H1 (cell line): ENCODE measurements around the gene MEF2C. TPM values are rescaled to one million over a fixed set of nuclear protein-coding genes. Genes with fewer than 3 reads are reported as not detected.

ENCODE experiments used
- CTCF ChIA-PET: fragments of 300-600 bp; sonication (Branson Sonifier 250); formaldehyde crosslinking; loops from one replicate; lab custom pipeline; 2021; ENCODE audit not compliant: partially characterized antibody; lab: Charles Lee
- POLR2A ChIA-PET: fragments of 300-600 bp; sonication (Branson Sonifier 250); formaldehyde crosslinking; loops from one replicate; lab custom pipeline; 2021; ENCODE audit warnings: inconsistent platforms; ENCODE audit not compliant: partially characterized antibody; lab: Charles Lee
- DNase-seq, 2 experiments: peaks; one replicate each; pipeline versions ENCODE4 v3.0.0 to v3.0.0-alpha.2; 2010 to 2022; ENCODE audit warnings: low spot score in 2 of 2, low read depth in 1 of 2, mixed read lengths in 1 of 2
- FAIRE-seq: peaks from 2 replicates; lab custom pipeline; 2011; peaks lifted over from hg19 to GRCh38; lab: Jason Lieb, UNC
- H2AFZ ChIP-seq: 2 replicates; pipeline ENCODE4 v1.8.1; 2012; ENCODE audit warnings: low read length, inconsistent platforms
- H2AK5ac ChIP-seq: 2 replicates; pipeline ENCODE4 v1.6.1; 2013; ENCODE audit warnings: low read depth, low read length
- H2BK120ac ChIP-seq: replicated peaks from 2 replicates; pipeline ENCODE3; 2013; ENCODE audit warnings: low read depth, low read length, inconsistent platforms
- H2BK12ac ChIP-seq: 2 replicates; pipeline ENCODE4 v1.6.1; 2013; ENCODE audit warnings: low read depth, low read length
- H2BK15ac ChIP-seq: 2 replicates; pipeline ENCODE4 v1.6.1; 2013; ENCODE audit warnings: low read length
- H2BK20ac ChIP-seq: 2 replicates; pipeline ENCODE4 v1.6.1; 2013; ENCODE audit warnings: low read length
- H2BK5ac ChIP-seq: 2 replicates; pipeline ENCODE4 v1.6.1; 2013; ENCODE audit warnings: low read depth, low read length
- H3K14ac ChIP-seq: 2 replicates; pipeline ENCODE4 v1.6.1; 2013; ENCODE audit warnings: inconsistent platforms; ENCODE audit not compliant: insufficient read length
- H3K18ac ChIP-seq: 2 replicates; pipeline ENCODE4 v1.6.1; 2013; ENCODE audit warnings: low read length; ENCODE audit errors: extremely low read depth
- H3K23ac ChIP-seq: 2 replicates; pipeline ENCODE4 v1.6.1; 2013; ENCODE audit warnings: inconsistent platforms; ENCODE audit not compliant: insufficient read length
- H3K23me2 ChIP-seq: 2 replicates; pipeline ENCODE4 v1.6.1; 2013; ENCODE audit warnings: low read depth, low read length
- H3K27ac ChIP-seq: 2 replicates; pipeline ENCODE4 v1.6.1; 2011; ENCODE audit warnings: low read depth, low read length, inconsistent platforms
- H3K27me3 ChIP-seq, 4 experiments: replicated peaks in 1 of 4; 1 replicate in 1 of 4; 2 replicates in 3 of 4; pipeline versions ENCODE4 v1.6.1 to v1.8.1; 2011 to 2013; ENCODE audit warnings: low read length in 3 of 4, mild to moderate bottlenecking in 3 of 4, inconsistent platforms in 2 of 4, mixed read lengths in 2 of 4, moderate library complexity in 1 of 4; ENCODE audit not compliant: control insufficient read depth in 3 of 4, insufficient read depth in 3 of 4; ENCODE audit errors: extremely low read depth in 1 of 4
- H3K36me3 ChIP-seq, 4 experiments: 2 replicates each; pipeline versions ENCODE4 v1.6.1 to v1.8.1; 2011 to 2013; ENCODE audit warnings: mild to moderate bottlenecking in 4 of 4, low read length in 3 of 4, moderate library complexity in 2 of 4, control low read depth in 1 of 4, inconsistent platforms in 1 of 4; ENCODE audit not compliant: insufficient read depth in 4 of 4, control insufficient read depth in 2 of 4
- H3K4ac ChIP-seq: replicated peaks from 2 replicates; pipeline ENCODE3; 2013; ENCODE audit warnings: low read length, low read depth, mixed read lengths, inconsistent platforms; ENCODE audit not compliant: insufficient read length
- H3K4me1 ChIP-seq, 4 experiments: replicated peaks in 1 of 4; 1 replicate in 1 of 4; 2 replicates in 3 of 4; pipeline versions ENCODE4 v1.6.1 to v1.8.1; 2011 to 2013; ENCODE audit warnings: low read length in 3 of 4, inconsistent platforms in 2 of 4, mixed read lengths in 1 of 4; ENCODE audit not compliant: insufficient read depth in 4 of 4, control insufficient read depth in 3 of 4
- H3K4me2 ChIP-seq, 2 experiments: 2 replicates each; pipeline versions ENCODE4 v1.6.1 to v1.8.1; 2011 to 2013; ENCODE audit warnings: low read depth in 2 of 2, low read length in 2 of 2, control low read depth in 1 of 2, inconsistent platforms in 1 of 2, mild to moderate bottlenecking in 1 of 2; ENCODE audit not compliant: insufficient read depth in 1 of 2
- H3K4me3 ChIP-seq, 4 experiments: fragments of 200-600, 300-600 bp in 1 of 4; sonication (generic), shearing (Covaris generic), sonication (Bioruptor Twin) in 1 of 4; 2 replicates each; pipeline versions ENCODE4 v1.5.1 to v1.8.1; 2011 to 2016; ENCODE audit warnings: low read length in 4 of 4, low read depth in 3 of 4, control low read depth in 2 of 4, inconsistent platforms in 2 of 4, mild to moderate bottlenecking in 2 of 4, mixed read lengths in 1 of 4, moderate library complexity in 1 of 4; ENCODE audit not compliant: insufficient read depth in 2 of 4; ENCODE audit errors: extremely low read depth in 1 of 4
- H3K56ac ChIP-seq: replicated peaks from 2 replicates; pipeline ENCODE3; 2013; ENCODE audit warnings: low read depth, mild to moderate bottlenecking, mixed read lengths, low read length, inconsistent platforms; ENCODE audit not compliant: insufficient read length
- H3K79me1 ChIP-seq: 2 replicates; pipeline ENCODE4 v1.6.1; 2013; ENCODE audit warnings: low read depth, low read length, control low read depth
- H3K79me2 ChIP-seq, 2 experiments: 2 replicates each; pipeline versions ENCODE4 v1.6.1 to v1.8.1; 2012 to 2013; ENCODE audit warnings: low read length in 2 of 2, mild to moderate bottlenecking in 2 of 2, inconsistent platforms in 1 of 2; ENCODE audit not compliant: insufficient read depth in 2 of 2, control insufficient read depth in 1 of 2
- H3K9ac ChIP-seq, 4 experiments: replicated peaks in 1 of 4; 1 replicate in 1 of 4; 2 replicates in 3 of 4; pipeline versions ENCODE4 v1.6.1 to v1.8.1; 2011 to 2013; ENCODE audit warnings: low read depth in 3 of 4, low read length in 3 of 4, control low read depth in 2 of 4, mild to moderate bottlenecking in 2 of 4, moderate library complexity in 2 of 4, inconsistent platforms in 1 of 4; ENCODE audit errors: extremely low read depth in 1 of 4
- H3K9me3 ChIP-seq, 2 experiments: 2 replicates each; pipeline versions ENCODE4 v1.6.1 to v1.8.1; 2012 to 2013; ENCODE audit warnings: mild to moderate bottlenecking in 2 of 2, moderate library complexity in 2 of 2, control low read depth in 1 of 2, inconsistent platforms in 1 of 2, low read depth in 1 of 2, low read length in 1 of 2, mixed read lengths in 1 of 2; ENCODE audit not compliant: insufficient read depth in 2 of 2
- H4K20me1 ChIP-seq, 2 experiments: replicated peaks in 1 of 2; 2 replicates each; pipeline versions ENCODE3 to v1.8.1; 2011 to 2013; ENCODE audit warnings: inconsistent platforms in 2 of 2, low read length in 2 of 2, mild to moderate bottlenecking in 1 of 2; ENCODE audit not compliant: insufficient read depth in 2 of 2, control insufficient read depth in 1 of 2
- H4K5ac ChIP-seq: 2 replicates; pipeline ENCODE4 v1.6.1; 2013; ENCODE audit warnings: low read length, low read depth, mixed read lengths, inconsistent platforms; ENCODE audit not compliant: insufficient read length
- H4K8ac ChIP-seq: 2 replicates; pipeline ENCODE4 v1.8.0; 2013; ENCODE audit warnings: mild to moderate bottlenecking, moderate library complexity, low read length, inconsistent platforms; ENCODE audit not compliant: insufficient read depth; ENCODE audit errors: extremely low read depth
- H4K91ac ChIP-seq: replicated peaks from 2 replicates; pipeline ENCODE3; 2013; ENCODE audit warnings: low read length, mixed read lengths, inconsistent platforms; ENCODE audit not compliant: insufficient read length
- ASH2L ChIP-seq: fragments of 200-600, 300-600 bp; sonication (generic); IDR thresholded peaks from one replicate; pipeline ENCODE4 v1.7.1; 2017; ENCODE audit warnings: low read length
- RFX5 ChIP-seq: IDR thresholded peaks from 2 replicates; pipeline ENCODE4 v1.6.1; 2011; ENCODE audit warnings: low read depth, low read length, improper control_type of control experiment, borderline replicate concordance
- WGBS, 2 experiments: shearing (Covaris generic) in 1 of 2; methylation state at CpG; one replicate each; pipeline versions ENCODE4 v1.1.6 to v1.1.7; 2013 to 2015; ENCODE audit warnings: low lambda C conversion rate in 2 of 2, mixed read lengths in 2 of 2, inconsistent platforms in 1 of 2, low coverage in 1 of 2, missing lambda C conversion rate in 1 of 2; ENCODE audit not compliant: insufficient replicate concordance in 2 of 2, insufficient coverage in 1 of 2, insufficient read length in 1 of 2; ENCODE audit errors: extremely low coverage in 1 of 2, missing lambda C conversion rate in 1 of 2; 5-methylcytosine and 5-hydroxymethylcytosine counted together
- polyA plus RNA-seq, 7 experiments: library from polyadenylated mRNA; depleted of rRNA in 3 of 7; stranded (reverse) in 5 of 7; unstranded in 2 of 7; fragments of >200 nt in 5 of 7; fragments of 200-250 nt in 2 of 7; gene quantifications; 1 replicate in 5 of 7; 2 replicates in 1 of 7; 4 replicates in 1 of 7; pipeline versions ENCODE4 v1.2.1 to v1.2.3, GENCODE V29; 2011 to 2013; ENCODE audit warnings: missing spikeins in 2 of 7, mixed read lengths in 2 of 7
- total RNA-seq: library from RNA; stranded (reverse); fragmentation: NEBNext Ultra II Directional; extraction: Animal tissue kit (Norgen Biotek cat#: 25700); gene quantifications from 2 replicates; pipeline ENCODE4 v1.2.1, GENCODE V29; 2021

MEF2C gene
- total and polyA plus RNA-seq, 2 of the 8 experiments (the other 6 are each of a cell fraction or from before 2014, with no cell fraction given): 0.59 to 0.99 TPM

DNA sequence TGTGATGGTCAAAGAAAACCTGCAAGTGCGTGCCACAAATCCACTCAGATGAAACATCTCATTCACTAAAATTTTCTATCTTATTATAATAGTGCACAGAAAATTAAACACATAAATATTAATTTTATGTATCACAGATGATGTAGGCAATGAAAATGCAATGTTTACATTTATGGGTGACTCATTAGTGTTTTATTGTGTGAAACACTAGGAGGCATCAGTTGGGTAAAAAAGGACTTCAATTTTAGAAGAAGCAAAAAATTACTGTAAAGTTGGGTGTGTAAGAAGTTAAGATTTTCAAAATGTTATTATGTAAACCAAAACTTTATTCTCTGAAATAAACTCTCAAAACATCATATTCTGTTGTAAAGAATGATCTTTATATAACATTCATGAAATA lies 4.0 kb downstream of the MEF2C start:
- Histone ChIP-seq H4K8ac (no peak overlapping the region), H3K27ac (no peak overlapping the region), H3K27me3 (peaks cover 0 to 5% (median under 1%) of the 10 kb centered on the region in 4 experiments; a peak in 5 of 7 replicates), H3K56ac (no peak overlapping the region), H2BK12ac (no peak overlapping the region), H3K4ac (no peak overlapping the region), H3K79me1 (no peaks in the 10 kb centered on the region), H3K23ac (no peak overlapping the region), H2BK120ac (no peak overlapping the region), H3K14ac (no peak overlapping the region), H3K4me3 (no peak overlapping the region), H3K4me1 (peaks cover 0 to 5% (median 0%) of the 10 kb centered on the region in 4 experiments; a peak in 2 of 7 replicates), H2AK5ac (no peak overlapping the region), H3K36me3 (no peaks in the 10 kb centered on the region), H3K18ac (no peak overlapping the region), H3K9me3 (no peaks in the 10 kb centered on the region), H3K9ac (no peak overlapping the region), H2AFZ (no peak overlapping the region), H4K91ac (no peak overlapping the region), H4K20me1 (no peaks in the 10 kb centered on the region), H2BK5ac (no peak overlapping the region), H2BK20ac (no peak overlapping the region), H4K5ac (no peak overlapping the region), H3K79me2 (no peaks in the 10 kb centered on the region), H3K23me2 (peaks cover 11% of the 10 kb centered on the region), H3K4me2 (no peak overlapping the region), H2BK15ac (no peak overlapping the region)
- DNase-seq (no peak), FAIRE-seq (no peak)
- 93% methylated on average over 1 of the region's 1 CpG; no CpG with 5 or more reads in 1 of the 2 experiments for WGBS, 2 experiments
- CTCF ChIA-PET: no interaction called here
- POLR2A ChIA-PET: no interaction called here
- TF ChIP-seq RFX5 (no peak), ASH2L (no peak)
